K562 (cell line): Measurements from ENCODE around the gene ZNF487. TPM values are rescaled to one million over a fixed set of nuclear protein-coding genes. Genes with fewer than 3 reads are reported as not detected.

Experiments used
- ETV1 ChIP-seq: fragments of 450-650 bp; conservative IDR thresholded peaks from 2 replicates; pipeline ENCODE4 v1.6.1; 2016; ENCODE audit warnings: missing genetic modification characterization, control low read depth, low read depth, missing compliant biosample characterization
- HDAC6 ChIP-seq: IDR thresholded peaks from 2 replicates; pipeline ENCODE4 v1.6.1; 2012; ENCODE audit warnings: low read depth, mild to moderate bottlenecking, control low read depth, inconsistent platforms, low read length, moderate library complexity
- MBD2 ChIP-seq: sonication (generic); IDR thresholded peaks from 2 replicates; pipeline ENCODE4 v1.6.1; 2016; ENCODE audit warnings: low read depth, borderline replicate concordance
- POLR2AphosphoS2 ChIP-seq: IDR thresholded peaks from 2 replicates; pipeline ENCODE4 v1.6.1; 2012; ENCODE audit warnings: low read length, improper control_type of control experiment
- POLR3G ChIP-seq: IDR thresholded peaks from 2 replicates; pipeline ENCODE4 v1.6.1; 2011; ENCODE audit not compliant: insufficient read length, insufficient replicate concordance; ENCODE audit errors: extremely low read depth
- RBM34 ChIP-seq: fragments of 200-400 bp; formaldehyde crosslinking; IDR thresholded peaks from 2 replicates; pipeline ENCODE4 v1.6.1; 2018; ENCODE audit warnings: low read length, borderline replicate concordance; ENCODE audit not compliant: insufficient read depth
- SNIP1 ChIP-seq: fragments of 450-650 bp; IDR thresholded peaks from 2 replicates; pipeline ENCODE4 v1.7.1; 2017; ENCODE audit warnings: low read depth, mild to moderate bottlenecking
- SOX6 ChIP-seq: fragments of 450-650 bp; IDR thresholded peaks from 2 replicates; pipeline ENCODE4 v1.6.1; 2014; ENCODE audit warnings: mild to moderate bottlenecking
- SRSF1 ChIP-seq: fragments of 200-400 bp; formaldehyde crosslinking; IDR thresholded peaks from 2 replicates; pipeline ENCODE4 v1.6.1; 2017; ENCODE audit warnings: mild to moderate bottlenecking, low read depth, low read length, moderate library complexity
- TSC22D4 ChIP-seq: fragments of 450-650 bp; IDR thresholded peaks from 2 replicates; pipeline ENCODE4 v1.6.1; 2016; ENCODE audit warnings: missing genetic modification characterization, missing biosample characterization, control low read depth
- ZNF347 ChIP-seq: fragments of 450-650 bp; formaldehyde crosslinking; IDR thresholded peaks from 2 replicates; pipeline ENCODE4 v1.4.0; 2020; ENCODE audit warnings: low read depth, mild to moderate bottlenecking, moderate library complexity
- ZNF354B ChIP-seq: fragments of 250-450 bp; sonication (Bioruptor Pico); IDR thresholded peaks from 2 replicates; pipeline ENCODE4 v1.4.0; 2020
- ZNF444 ChIP-seq: fragments of 250-450 bp; sonication (Bioruptor Pico); IDR thresholded peaks from 2 replicates; pipeline ENCODE4 v1.4.0; 2020; ENCODE audit warnings: mild to moderate bottlenecking, moderate library complexity
- ZNF699 ChIP-seq: fragments of 250-450 bp; sonication (Bioruptor Pico); IDR thresholded peaks from 2 replicates; pipeline ENCODE4 v1.8.0; 2021; ENCODE audit warnings: mild to moderate bottlenecking, moderate library complexity; ENCODE audit not compliant: insufficient replicate concordance
- ZNF75A ChIP-seq: fragments of 450-650 bp; formaldehyde crosslinking; IDR thresholded peaks from 2 replicates; pipeline ENCODE4 v1.4.0; 2020; ENCODE audit warnings: mild to moderate bottlenecking
- polyA plus RNA-seq, 8 experiments: library from polyadenylated mRNA; depleted of rRNA in 4 of 8; stranded (reverse) in 5 of 8; unstranded in 3 of 8; fragments of >200 nt; fragmentation: Nextera tagmentation in 2 of 8; fragmentation: Illumina TruSeq in 1 of 8; extraction: Ambion mirVana in 2 of 8; extraction: Trizol in 1 of 8; gene quantifications; 2 replicates each; pipeline versions ENCODE4 v1.2.1 to v1.2.3, GENCODE V29; 2011 to 2014; ENCODE audit warnings: inconsistent platforms in 1 of 8, missing spikeins in 1 of 8
- total RNA-seq, 7 experiments: library from RNA; depleted of rRNA in 6 of 7; stranded (reverse); fragments of >200 nt in 6 of 7; fragmentation: Illumina TruSeq in 2 of 7; extraction: Trizol in 2 of 7; gene quantifications; 2 replicates each; pipeline versions ENCODE4 v1.2.1 to v1.2.3, GENCODE V29; 2011 to 2021; ENCODE audit warnings: low replicate concordance in 1 of 7
- TF ChIP-seq, protein P1 (sequence below): fragments of 450-650 bp; IDR thresholded peaks from 2 replicates; pipeline ENCODE4 v1.6.1; 2016; ENCODE audit warnings: low read depth, mild to moderate bottlenecking, moderate library complexity
- TF ChIP-seq, protein P2 (sequence below): fragments of 450-650 bp; formaldehyde crosslinking; IDR thresholded peaks from 2 replicates; pipeline ENCODE4 v1.4.0; 2020; ENCODE audit warnings: mild to moderate bottlenecking, moderate library complexity
- TF ChIP-seq, protein P3 (sequence below): fragments of 450-650 bp; IDR thresholded peaks from 2 replicates; pipeline ENCODE4 v1.6.1; 2016; ENCODE audit warnings: borderline replicate concordance
- TF ChIP-seq, protein P4 (sequence below): fragments of 250-450 bp; sonication (Bioruptor Pico); IDR thresholded peaks from 2 replicates; pipeline ENCODE4 v1.8.0; 2022; ENCODE audit warnings: moderate library complexity, mild to moderate bottlenecking, inconsistent platforms
- TF ChIP-seq, protein P5 (sequence below): IDR thresholded peaks from 2 replicates; pipeline ENCODE4 v1.6.1; 2011; ENCODE audit not compliant: insufficient read length; ENCODE audit errors: extremely low read depth
- TF ChIP-seq, protein P6 (sequence below): sonication (generic); IDR thresholded peaks from 2 replicates; pipeline ENCODE4 v1.6.1; 2016
- TF ChIP-seq, protein P7 (sequence below): fragments of 250-450 bp; sonication (Bioruptor Pico); IDR thresholded peaks from 2 replicates; pipeline ENCODE4 v1.4.0; 2020; ENCODE audit warnings: borderline replicate concordance

The ZNF487 gene
- total and polyA plus RNA-seq, 9 of the 15 experiments (the other 6 are each of a cell fraction or from before 2014, with no cell fraction given) = 1.9 to 6.5 (median 4.2) TPM

DNA sequence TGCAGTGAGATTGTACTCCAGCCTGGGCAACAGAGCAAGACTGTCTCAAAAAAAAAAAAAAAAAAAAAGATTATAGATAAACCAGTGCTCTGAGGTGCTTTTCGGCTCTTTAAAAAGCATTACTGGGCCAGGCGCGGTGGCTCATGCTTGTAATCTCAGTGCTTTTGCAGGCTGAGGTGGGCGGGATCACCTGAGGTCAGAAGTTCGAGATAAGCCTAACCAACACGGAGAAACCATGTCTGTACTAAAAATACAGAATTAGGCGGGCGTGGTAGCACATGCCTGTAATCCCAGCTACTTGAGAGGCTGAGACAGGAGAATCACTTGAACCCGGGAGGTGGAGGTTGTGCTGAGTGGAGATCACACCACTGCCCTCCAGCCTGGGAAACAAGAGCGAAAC, 21.4 kb upstream of the ZNF487 start (continued):
- TF ChIP-seq TSC22D4 (tag) (no peak), SOX6 (peak; percentile 81), ZNF75A (CRISPR knock-in tag) (no peak), ZNF354B (no peak), ZNF347 (CRISPR knock-in tag) (no peak), ZNF699 (CRISPR knock-in tag) (no peak), RBM34 (no peak), ZNF444 (CRISPR knock-in tag) (no peak), POLR3G (no peak), SNIP1 (no peak), HDAC6 (no peak), MBD2 (peak; percentile 32; the same call in 1 of the 2 replicates), POLR2AphosphoS2 (no peak), ETV1 (tag) (no peak), SRSF1 (no peak)
- TF ChIP-seq, protein P1, sequence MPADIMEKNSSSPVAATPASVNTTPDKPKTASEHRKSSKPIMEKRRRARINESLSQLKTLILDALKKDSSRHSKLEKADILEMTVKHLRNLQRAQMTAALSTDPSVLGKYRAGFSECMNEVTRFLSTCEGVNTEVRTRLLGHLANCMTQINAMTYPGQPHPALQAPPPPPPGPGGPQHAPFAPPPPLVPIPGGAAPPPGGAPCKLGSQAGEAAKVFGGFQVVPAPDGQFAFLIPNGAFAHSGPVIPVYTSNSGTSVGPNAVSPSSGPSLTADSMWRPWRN = peak; percentile 38; the same call in 1 of the 2 replicates
- TF ChIP-seq, protein P2, sequence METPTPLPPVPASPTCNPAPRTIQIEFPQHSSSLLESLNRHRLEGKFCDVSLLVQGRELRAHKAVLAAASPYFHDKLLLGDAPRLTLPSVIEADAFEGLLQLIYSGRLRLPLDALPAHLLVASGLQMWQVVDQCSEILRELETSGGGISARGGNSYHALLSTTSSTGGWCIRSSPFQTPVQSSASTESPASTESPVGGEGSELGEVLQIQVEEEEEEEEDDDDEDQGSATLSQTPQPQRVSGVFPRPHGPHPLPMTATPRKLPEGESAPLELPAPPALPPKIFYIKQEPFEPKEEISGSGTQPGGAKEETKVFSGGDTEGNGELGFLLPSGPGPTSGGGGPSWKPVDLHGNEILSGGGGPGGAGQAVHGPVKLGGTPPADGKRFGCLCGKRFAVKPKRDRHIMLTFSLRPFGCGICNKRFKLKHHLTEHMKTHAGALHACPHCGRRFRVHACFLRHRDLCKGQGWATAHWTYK (CRISPR knock-in tag) = no peak
- TF ChIP-seq, protein P3, sequence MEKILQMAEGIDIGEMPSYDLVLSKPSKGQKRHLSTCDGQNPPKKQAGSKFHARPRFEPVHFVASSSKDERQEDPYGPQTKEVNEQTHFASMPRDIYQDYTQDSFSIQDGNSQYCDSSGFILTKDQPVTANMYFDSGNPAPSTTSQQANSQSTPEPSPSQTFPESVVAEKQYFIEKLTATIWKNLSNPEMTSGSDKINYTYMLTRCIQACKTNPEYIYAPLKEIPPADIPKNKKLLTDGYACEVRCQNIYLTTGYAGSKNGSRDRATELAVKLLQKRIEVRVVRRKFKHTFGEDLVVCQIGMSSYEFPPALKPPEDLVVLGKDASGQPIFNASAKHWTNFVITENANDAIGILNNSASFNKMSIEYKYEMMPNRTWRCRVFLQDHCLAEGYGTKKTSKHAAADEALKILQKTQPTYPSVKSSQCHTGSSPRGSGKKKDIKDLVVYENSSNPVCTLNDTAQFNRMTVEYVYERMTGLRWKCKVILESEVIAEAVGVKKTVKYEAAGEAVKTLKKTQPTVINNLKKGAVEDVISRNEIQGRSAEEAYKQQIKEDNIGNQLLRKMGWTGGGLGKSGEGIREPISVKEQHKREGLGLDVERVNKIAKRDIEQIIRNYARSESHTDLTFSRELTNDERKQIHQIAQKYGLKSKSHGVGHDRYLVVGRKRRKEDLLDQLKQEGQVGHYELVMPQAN = no peak
- TF ChIP-seq, protein P4, sequence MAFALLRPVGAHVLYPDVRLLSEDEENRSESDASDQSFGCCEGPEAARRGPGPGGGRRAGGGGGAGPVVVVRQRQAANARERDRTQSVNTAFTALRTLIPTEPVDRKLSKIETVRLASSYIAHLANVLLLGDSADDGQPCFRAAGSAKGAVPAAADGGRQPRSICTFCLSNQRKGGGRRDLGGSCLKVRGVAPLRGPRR (CRISPR knock-in tag) = no peak
- TF ChIP-seq, protein P5, sequence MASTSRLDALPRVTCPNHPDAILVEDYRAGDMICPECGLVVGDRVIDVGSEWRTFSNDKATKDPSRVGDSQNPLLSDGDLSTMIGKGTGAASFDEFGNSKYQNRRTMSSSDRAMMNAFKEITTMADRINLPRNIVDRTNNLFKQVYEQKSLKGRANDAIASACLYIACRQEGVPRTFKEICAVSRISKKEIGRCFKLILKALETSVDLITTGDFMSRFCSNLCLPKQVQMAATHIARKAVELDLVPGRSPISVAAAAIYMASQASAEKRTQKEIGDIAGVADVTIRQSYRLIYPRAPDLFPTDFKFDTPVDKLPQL = no peak
- TF ChIP-seq, protein P6, sequence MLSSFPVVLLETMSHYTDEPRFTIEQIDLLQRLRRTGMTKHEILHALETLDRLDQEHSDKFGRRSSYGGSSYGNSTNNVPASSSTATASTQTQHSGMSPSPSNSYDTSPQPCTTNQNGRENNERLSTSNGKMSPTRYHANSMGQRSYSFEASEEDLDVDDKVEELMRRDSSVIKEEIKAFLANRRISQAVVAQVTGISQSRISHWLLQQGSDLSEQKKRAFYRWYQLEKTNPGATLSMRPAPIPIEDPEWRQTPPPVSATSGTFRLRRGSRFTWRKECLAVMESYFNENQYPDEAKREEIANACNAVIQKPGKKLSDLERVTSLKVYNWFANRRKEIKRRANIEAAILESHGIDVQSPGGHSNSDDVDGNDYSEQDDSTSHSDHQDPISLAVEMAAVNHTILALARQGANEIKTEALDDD = peak; percentile 84; the same call in 1 of the 2 replicates
- TF ChIP-seq, protein P7, sequence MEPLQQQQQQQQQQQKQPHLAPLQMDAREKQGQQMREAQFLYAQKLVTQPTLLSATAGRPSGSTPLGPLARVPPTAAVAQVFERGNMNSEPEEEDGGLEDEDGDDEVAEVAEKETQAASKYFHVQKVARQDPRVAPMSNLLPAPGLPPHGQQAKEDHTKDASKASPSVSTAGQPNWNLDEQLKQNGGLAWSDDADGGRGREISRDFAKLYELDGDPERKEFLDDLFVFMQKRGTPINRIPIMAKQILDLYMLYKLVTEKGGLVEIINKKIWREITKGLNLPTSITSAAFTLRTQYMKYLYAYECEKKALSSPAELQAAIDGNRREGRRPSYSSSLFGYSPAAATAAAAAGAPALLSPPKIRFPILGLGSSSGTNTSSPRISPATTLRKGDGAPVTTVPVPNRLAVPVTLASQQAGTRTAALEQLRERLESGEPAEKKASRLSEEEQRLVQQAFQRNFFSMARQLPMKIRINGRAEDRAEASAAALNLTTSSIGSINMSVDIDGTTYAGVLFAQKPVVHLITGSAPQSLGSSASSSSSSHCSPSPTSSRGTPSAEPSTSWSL (CRISPR knock-in tag) = no peak
